Renal cortex interstitium (tissue), 11 donors: ENCODE data around the gene ALOX5. TPM values are rescaled to one million over a fixed set of nuclear protein-coding genes. Genes with fewer than 3 reads are reported as not detected.
"Not testable (repeated sequence)": the region's sequence is repeated elsewhere in the genome, so short reads cannot be mapped to it uniquely, and the experiment has no call there.

ENCODE experiments used
- DNase-seq, 11 donors: peaks; one replicate each; pipeline ENCODE4 v3.0.0-alpha.2; 2013; ENCODE audit warnings: low read depth in 9 of 11, low spot score in 4 of 11; ENCODE audit errors: extremely low read depth in 1 of 11
- polyA plus RNA-seq, 3 donors: library from polyadenylated mRNA; unstranded; fragments of 120-200 nt; gene quantifications; one replicate each; pipeline ENCODE4 v1.2.1, GENCODE V29; 2013; ENCODE audit not compliant: insufficient read length in 3 of 3

The ALOX5 gene
- polyA plus RNA-seq, 3 donors: 3.0 to 4.1 (median 3.5) TPM

GRCh38 chr10:45391636-45392035 lies 17.6 kb downstream of the ALOX5 start:
- not testable (repeated sequence) for DNase-seq

DNA sequence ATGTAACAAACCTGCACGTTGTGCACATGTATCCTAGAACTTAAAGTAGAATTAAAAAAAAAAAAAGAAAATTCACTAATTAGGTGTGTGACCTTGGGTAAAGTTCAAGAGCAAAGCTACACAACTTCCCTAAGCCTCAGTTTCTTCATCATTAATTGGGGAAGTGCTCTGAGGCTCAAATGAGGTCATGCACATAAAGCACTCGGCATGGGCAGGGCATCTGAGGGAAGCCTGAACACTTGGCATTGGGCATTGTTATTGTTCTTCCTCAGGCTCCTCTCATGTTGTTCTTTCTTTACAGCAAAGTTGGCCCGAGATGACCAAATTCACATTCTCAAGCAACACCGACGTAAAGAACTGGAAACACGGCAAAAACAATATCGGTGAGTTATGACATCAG lies 21.5 kb downstream of the ALOX5 start:
- no peak for DNase-seq

DNA sequence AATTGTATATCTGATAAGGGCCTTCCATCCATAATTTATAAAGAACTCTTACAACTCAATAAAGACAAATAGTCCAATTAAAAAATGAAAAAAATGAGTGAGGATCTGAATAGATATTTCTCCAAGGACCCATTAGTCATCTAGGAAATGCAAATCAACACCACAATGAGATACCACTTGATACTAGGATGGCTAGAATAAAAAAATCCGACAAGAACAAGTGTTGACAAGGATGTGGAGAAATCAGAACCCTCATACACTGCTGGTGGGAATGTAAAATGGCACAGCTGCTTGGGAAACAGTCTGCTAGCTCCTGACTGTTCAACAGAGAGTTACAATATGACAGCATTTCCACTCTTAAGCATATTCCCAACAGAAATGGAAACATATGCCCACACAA lies 24.6 kb downstream of the ALOX5 start:
- no peak for DNase-seq

- DNase-seq: no peak
Observed at GRCh38 chr10:45399113-45399512, 25.1 kb downstream of the ALOX5 start.

DNA sequence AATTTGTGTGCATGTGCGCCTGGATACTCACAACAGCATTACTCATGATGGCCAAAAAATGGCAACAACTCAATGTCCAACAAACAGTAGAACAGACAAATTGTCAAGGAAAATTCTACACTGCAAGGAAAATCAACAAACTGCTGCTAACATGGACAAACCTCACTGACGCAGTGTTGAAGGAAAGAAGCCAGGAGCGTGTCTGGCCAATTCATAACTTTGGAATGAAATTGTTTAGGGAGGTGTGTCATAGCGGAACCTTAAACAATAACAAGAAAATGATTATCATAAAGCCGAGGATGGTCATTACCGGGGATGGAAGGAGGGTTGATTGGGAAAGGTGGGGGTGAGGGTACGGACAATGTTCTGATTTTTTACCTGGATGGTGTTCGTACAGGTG lies 29.1 kb downstream of the ALOX5 start:
- no peak for DNase-seq

GRCh38 chr10:45404087-45404769 lies 30.2 kb downstream of the ALOX5 start:
- no peak for DNase-seq

DNA sequence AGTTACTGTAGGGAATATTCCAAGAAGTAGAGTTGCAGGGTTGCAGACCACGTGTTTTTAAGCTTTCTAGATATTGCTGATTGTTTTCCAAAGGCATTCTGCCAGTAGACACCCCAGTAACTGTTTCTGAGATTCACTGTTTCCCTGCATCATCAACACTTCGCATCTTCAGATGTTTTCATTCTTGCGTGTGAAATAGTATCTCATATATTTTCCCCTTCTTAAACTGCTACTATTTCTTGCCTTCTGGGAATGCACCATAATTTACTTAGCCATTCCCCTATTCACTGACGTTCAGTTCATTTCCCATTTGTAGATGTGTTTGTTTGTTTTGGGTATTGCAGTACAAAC lies 30.7 kb downstream of the ALOX5 start:
- no peak for DNase-seq

- no peak for DNase-seq
Observed at GRCh38 chr10:45407542-45407941, 33.5 kb downstream of the ALOX5 start.

- no peak for DNase-seq
Observed at GRCh38 chr10:45408421-45409319, 34.7 kb downstream of the ALOX5 start.

GRCh38 chr10:45409347-45409746 lies 35.3 kb downstream of the ALOX5 start:
- DNase-seq: not testable (repeated sequence)

DNA sequence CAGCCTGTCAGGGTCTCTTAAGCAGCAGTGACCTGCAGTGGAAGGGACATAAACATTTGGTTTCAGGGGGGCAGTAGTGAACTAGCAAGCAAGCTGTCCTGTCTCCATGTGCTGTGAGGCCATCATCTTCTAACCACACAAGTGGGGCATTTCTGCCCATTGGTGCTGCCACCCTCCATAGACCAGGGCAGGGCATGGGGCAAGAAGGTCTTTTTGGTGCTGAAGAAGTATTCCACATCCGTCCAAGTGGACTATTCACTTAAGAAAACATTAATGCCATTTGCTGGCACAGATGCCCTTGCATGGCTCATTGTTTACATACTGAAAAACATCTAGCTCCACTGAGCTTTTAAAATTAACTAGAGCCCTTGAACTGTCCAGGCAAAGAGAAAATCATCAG lies 35.8 kb downstream of the ALOX5 start:
- no peak for DNase-seq

DNA sequence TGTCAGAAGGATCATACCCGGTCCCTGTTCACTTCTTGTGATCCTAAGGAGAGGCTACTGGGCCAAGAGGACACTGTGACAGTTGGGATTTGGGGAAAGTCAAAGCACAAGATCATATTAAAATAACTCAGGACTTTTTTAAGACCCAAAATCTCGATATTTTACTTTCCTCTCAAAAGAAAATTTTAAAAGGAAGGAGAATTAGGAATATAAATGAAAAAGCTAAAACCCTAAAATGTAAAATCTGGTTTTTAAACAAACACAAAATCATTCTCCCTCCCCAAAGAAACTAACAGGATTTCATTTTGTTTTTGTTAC lies 36.4 kb downstream of the ALOX5 start:
- DNase-seq: no peak

DNA sequence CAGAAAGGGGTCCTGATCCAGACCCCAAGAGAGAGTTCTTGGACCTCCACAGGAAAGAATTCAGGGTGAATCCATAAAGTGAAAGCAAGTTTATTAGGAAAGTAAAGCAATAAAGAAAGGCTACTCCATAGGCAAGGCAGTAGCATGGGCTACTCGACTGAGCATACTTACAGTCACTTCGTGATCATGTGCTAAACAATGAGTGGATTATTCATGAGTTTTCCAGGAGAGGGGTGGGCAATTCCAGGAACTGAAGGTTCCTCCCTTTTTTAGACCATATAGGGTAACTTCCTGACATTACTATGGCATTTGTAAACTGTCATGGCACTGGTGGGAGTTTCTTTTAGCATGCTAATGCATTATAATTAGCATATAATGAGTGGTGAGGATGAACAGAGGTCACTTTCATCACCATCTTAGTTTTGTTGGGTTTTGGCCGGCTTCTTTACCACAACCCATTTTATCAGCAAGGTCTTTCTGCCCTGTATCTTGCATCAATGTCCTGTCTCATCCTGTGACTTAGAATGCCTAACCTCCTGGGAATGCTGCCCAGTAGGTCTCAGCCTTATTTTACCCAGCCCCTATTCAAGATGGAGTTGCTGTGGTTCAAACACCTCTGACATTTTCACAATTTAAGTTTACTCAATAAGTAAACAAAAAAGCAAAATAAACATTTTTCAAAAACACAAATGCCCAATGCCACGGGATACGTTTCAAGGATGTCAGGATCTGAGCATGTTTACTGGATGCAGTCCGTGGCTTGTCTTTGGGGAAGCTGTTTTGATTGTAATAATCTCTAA lies 37.0 kb downstream of the ALOX5 start:
- DNase-seq: no peak

GRCh38 chr10:45411607-45411940 lies 37.6 kb downstream of the ALOX5 start:
- DNase-seq: no peak

DNA sequence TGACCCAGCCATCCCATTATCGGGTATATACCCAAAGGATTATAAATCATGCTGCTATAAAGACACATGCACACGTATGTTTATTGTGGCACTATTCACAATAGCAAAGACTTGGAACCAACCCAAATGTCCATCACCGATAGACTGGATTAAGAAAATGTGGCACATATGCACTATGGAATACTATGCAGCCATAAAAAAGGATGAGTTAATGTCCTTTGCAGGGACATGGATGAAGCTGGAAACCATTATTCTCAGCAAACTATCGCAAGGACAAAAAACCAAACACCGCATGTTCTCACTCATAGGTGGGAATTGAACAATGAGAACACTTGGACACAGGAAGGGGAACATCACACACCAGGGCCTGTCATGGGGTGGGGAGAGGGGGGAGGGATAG lies 41.0 kb downstream of the ALOX5 start:
- DNase-seq: not testable (repeated sequence)

- no peak for DNase-seq
Observed at GRCh38 chr10:45416603-45417002, 42.6 kb downstream of the ALOX5 start.

DNA sequence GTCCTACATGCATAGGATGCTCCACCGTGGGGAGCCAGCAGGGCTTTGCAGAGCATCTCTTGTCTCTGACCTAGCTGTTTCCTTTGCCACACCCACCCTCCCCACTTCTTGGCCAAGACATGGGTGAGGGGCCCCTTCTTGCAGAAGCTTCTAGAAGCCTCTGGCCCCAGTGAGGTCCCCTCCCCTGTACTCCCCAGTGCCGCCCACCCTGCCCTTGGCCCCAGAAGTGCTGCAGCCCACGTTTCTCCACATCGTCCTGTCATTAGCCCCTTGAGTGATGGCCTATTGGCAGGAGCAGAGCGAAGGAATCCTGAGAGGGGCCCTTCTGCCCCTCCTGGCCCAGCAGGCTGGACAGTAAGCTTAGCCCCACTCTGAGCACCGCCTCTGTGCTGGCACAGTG lies 43.7 kb downstream of the ALOX5 start:
- no peak for DNase-seq

DNA sequence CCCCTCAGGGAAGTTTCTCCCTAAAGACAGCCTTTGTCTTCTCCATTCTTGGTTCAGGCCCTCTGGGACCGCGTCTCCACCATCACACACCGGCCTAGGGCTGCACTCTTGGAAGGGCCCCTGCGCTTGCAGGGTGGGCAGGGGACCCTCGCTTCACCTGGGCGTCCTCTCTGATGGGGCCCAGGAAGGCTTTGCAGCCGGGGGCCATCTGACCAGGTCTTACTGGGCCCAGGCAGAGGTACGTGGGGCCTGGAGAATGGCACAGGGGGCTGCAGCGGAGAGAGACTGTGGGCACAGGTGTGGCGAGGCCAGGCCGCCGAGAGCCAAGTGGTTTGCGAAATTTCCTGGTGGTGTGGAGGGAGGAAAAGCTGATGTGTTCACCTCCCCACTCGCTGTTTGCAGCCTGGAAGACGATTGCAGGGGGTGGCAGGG lies 44.4 kb downstream of the ALOX5 start:
- DNase-seq: no peak

- peak in 8 of 11 donors; percentile 46 to 70 (median 60) for DNase-seq
Observed at GRCh38 chr10:45418849-45419675, 45.0 kb downstream of the ALOX5 start.
